ENCODE data around the gene ELK3. TPM values are rescaled to one million over a fixed set of nuclear protein-coding genes. Genes with fewer than 3 reads are reported as not detected.

Gene ELK3
- total RNA-seq, 1 donor from 2014 or later, result 29.1 TPM

DNA sequence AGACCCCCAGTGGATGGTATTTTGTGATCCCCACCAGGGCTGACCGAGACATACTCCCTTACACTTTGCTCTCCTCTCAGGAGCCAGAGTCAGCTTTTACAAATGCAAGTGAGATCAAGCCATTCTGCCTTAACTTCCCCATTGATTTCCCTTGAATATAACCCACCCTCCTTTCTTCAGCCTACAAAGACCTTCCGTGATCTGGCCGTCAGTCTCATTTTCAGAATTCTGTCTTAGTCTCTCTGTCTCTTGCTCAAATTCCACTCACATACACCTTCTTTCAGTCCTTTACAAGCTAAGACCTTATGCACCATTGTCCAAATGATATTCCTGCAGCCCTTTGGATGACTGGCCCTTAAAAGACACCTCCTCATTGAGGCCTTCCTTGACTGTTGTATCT lies 39.0 kb upstream of the ELK3 start:
- Histone ChIP-seq H3K27me3 (ENCODE audit: low read depth) (no peaks in the 10 kb centered on the region), H3K9me3 (no peaks in the 10 kb centered on the region), H3K36me3 (no peaks in the 10 kb centered on the region), H3K27ac (no peak overlapping the region), H3K4me3 (no peak overlapping the region), H3K4me1 (no peaks in the 10 kb centered on the region)
- intact Hi-C loops (cut with DNase I), result no loop called here
- DNase-seq (no peak), ATAC-seq (no peak)
- TF ChIP-seq, protein P1, sequence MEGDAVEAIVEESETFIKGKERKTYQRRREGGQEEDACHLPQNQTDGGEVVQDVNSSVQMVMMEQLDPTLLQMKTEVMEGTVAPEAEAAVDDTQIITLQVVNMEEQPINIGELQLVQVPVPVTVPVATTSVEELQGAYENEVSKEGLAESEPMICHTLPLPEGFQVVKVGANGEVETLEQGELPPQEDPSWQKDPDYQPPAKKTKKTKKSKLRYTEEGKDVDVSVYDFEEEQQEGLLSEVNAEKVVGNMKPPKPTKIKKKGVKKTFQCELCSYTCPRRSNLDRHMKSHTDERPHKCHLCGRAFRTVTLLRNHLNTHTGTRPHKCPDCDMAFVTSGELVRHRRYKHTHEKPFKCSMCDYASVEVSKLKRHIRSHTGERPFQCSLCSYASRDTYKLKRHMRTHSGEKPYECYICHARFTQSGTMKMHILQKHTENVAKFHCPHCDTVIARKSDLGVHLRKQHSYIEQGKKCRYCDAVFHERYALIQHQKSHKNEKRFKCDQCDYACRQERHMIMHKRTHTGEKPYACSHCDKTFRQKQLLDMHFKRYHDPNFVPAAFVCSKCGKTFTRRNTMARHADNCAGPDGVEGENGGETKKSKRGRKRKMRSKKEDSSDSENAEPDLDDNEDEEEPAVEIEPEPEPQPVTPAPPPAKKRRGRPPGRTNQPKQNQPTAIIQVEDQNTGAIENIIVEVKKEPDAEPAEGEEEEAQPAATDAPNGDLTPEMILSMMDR (IDR thresholded peaks at IDR 0.05), result no peak

- no peak overlapping the region for H3K4me3 ChIP-seq
- intact Hi-C loops (cut with DNase I), result no loop called here
These were observed 38.4 kb upstream of the ELK3 start for GRCh38 chr12:96155781-96156180.

DNA sequence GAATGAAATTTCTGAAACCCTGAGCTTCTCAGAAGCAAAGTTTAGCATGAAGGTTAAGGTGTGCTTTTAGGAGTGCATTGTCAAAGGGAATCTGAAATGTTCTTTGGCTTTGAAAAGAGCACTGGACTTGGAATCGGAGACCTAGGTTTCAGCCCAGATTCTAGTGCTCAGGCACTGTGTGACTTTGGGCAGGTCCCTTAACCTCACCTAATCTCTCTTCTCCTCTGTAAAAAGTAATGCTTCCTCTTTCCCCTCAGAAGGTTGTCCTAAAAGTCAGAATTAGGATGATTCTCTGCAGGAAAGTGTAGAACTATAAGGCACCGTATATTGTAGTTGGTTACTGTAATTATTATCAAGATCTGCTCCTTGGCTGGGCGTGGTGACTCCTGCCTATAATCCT lies 38.0 kb upstream of the ELK3 start:
- H3K9me3 ChIP-seq, result no peaks in the 10 kb centered on the region
- H3K27me3 ChIP-seq (ENCODE audit: low read depth), result no peaks in the 10 kb centered on the region
- no peak overlapping the region for H3K27ac ChIP-seq
- intact Hi-C loops (cut with DNase I), result no loop called here
- no peak overlapping the region for H3K4me3 ChIP-seq
- DNase-seq, result no peak
- no peaks in the 10 kb centered on the region for H3K4me1 ChIP-seq
- TF ChIP-seq, protein P1 (IDR thresholded peaks at IDR 0.05), result no peak
- no peak for ATAC-seq
- H3K36me3 ChIP-seq, result no peaks in the 10 kb centered on the region

More at GRCh38 chr12:96155781-96156180, 38.4 kb upstream of the ELK3 start:
- TF ChIP-seq, protein P1 (IDR thresholded peaks at IDR 0.05), result no peak
- no peak for ATAC-seq
- Histone ChIP-seq H3K36me3 (no peaks in the 10 kb centered on the region), H3K27me3 (ENCODE audit: low read depth) (no peaks in the 10 kb centered on the region), H3K9me3 (no peaks in the 10 kb centered on the region), H3K27ac (no peak overlapping the region), H3K4me1 (no peaks in the 10 kb centered on the region)
- DNase-seq, result no peak

DNA sequence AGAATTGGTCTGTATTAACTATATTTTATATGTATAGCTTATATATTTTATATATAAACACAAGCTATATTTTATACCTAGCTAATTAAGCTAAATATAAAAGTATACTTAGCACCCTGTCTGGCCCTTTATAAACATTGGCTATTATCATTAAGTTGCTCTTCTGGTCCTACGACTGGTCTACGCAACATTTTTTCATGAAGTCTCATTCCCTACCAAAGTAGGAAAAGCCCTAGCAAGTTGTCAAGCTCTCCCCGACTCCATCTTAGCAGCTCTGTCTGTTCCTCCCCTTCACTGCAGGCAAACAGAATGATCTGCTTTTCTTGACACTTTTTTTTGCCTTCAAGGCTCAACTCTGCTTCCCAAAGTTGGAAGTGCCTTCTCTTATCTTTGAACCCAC lies 36.7 kb upstream of the ELK3 start:
- intact Hi-C loops (cut with DNase I), result no loop called here
- Histone ChIP-seq H3K27ac (no peak overlapping the region), H3K27me3 (ENCODE audit: low read depth) (no peaks in the 10 kb centered on the region), H3K9me3 (no peaks in the 10 kb centered on the region), H3K4me3 (no peak overlapping the region), H3K36me3 (no peaks in the 10 kb centered on the region), H3K4me1 (no peaks in the 10 kb centered on the region)
- no peak for ATAC-seq
- no peak for DNase-seq
- TF ChIP-seq, protein P1 (IDR thresholded peaks at IDR 0.05), result no peak

DNA sequence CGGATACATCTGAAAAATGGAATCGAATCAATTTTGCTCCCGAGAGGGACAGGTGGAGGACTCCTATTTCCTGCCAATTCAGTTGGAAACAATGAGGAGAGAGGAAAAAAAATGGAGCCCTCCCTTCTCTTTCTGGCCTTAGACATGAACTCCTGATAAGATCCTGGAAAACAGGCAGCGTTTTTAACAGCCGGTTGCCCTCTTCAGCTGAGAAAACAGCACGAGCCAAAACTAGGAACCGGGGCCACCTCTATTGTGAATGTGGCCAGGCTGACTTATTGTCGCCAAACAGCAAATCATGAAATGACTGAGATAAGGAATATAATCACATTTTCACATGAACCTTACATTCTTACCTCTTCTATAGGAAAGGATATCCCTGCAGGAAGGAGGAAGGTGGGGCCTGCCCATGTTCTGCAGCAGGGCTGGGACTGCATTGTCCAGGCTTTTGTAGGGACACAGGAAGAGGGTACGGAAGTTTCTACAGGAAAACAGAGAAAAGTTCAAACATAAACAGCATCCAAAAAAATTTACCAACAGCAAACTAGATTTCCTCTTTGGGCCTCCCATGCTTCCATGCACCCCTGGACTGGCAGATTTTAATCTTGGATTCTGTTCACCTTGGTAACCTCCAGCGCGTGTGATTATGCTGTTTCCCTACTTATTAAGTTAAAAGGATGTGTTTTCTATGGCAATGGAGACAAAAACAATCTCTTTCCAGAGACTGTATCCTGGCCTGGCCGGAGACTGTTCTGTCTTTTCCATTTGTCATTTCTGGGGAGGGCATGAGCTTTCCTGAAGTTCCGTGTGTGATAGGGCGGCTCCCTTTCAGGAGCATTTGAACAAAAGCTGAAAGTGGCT lies 29.0 kb upstream of the ELK3 start:
- Histone ChIP-seq H3K9me3 (no peaks in the 10 kb centered on the region), H3K4me3 (no peak overlapping the region), H3K27me3 (ENCODE audit: low read depth) (no peaks in the 10 kb centered on the region), H3K27ac (peak overlapping the region; percentile 71), H3K4me1 (peaks cover 5% of the 10 kb centered on the region), H3K36me3 (no peaks in the 10 kb centered on the region)
- intact Hi-C loops (cut with DNase I), result no loop called here
- TF ChIP-seq, protein P1 (IDR thresholded peaks at IDR 0.05), result no peak
- DNase-seq (no peak), ATAC-seq (peak; percentile 35 to 50)

Data from lower lobe of right lung (tissue), 2 donors.